Neural cell (in vitro differentiated cells): ENCODE data around the gene CELF4. TPM values are rescaled to one million over a fixed set of nuclear protein-coding genes. Genes with fewer than 3 reads are reported as not detected.

Source experiments
- H2AFZ ChIP-seq: fragments of 200-600, 300-800 bp; sonication (generic), shearing (Covaris generic); 2 replicates; pipeline ENCODE4 v1.6.0; 2014; ENCODE audit warnings: low read depth, mild to moderate bottlenecking, antibody characterized with exemption, low read length, moderate library complexity
- H3F3A ChIP-seq: fragments of 200-600 bp; shearing (Covaris generic); 2 replicates; pipeline ENCODE4 v1.6.1; 2016; ENCODE audit warnings: mild to moderate bottlenecking, moderate library complexity, mixed read lengths, antibody characterized with exemption, low read length; ENCODE audit not compliant: insufficient read depth, poor library complexity, severe bottlenecking
- H3K27ac ChIP-seq: fragments of 200-600, 300-800 bp; sonication (generic), shearing (Covaris generic); 2 replicates; pipeline ENCODE4 v1.5.1; 2014; ENCODE audit warnings: mild to moderate bottlenecking, low read length, moderate library complexity
- H3K27me3 ChIP-seq: fragments of 300-800, 200-600 bp; sonication (generic), shearing (Covaris generic); 2 replicates; pipeline ENCODE4 v1.6.0; 2014; ENCODE audit warnings: mild to moderate bottlenecking, low read depth, low read length, moderate library complexity; ENCODE audit not compliant: insufficient read depth
- H3K36me3 ChIP-seq: fragments of 300-800, 200-600 bp; sonication (generic), shearing (Covaris generic); 2 replicates; pipeline ENCODE4 v1.5.1; 2014; ENCODE audit warnings: mild to moderate bottlenecking, antibody characterized with exemption, low read length, moderate library complexity; ENCODE audit not compliant: insufficient read depth
- H3K4me2 ChIP-seq: fragments of 300-800, 200-600 bp; sonication (generic), shearing (Covaris generic); 2 replicates; pipeline ENCODE4 v1.6.0; 2014; ENCODE audit warnings: mild to moderate bottlenecking, low read length
- H3K4me3 ChIP-seq: fragments of 300-800, 200-600 bp; sonication (generic), shearing (Covaris generic); 2 replicates; pipeline ENCODE4 v1.5.1; 2014; ENCODE audit warnings: mild to moderate bottlenecking, low read length, moderate library complexity
- H3K79me2 ChIP-seq: fragments of 200-600 bp; shearing (Covaris generic); replicated peaks from 2 replicates; pipeline ENCODE4 v1.6.0; 2014; ENCODE audit warnings: mild to moderate bottlenecking, low read length, moderate library complexity; ENCODE audit not compliant: insufficient read depth
- H3K9ac ChIP-seq: fragments of 300-800, 200-600 bp; sonication (generic), shearing (Covaris generic); 2 replicates; pipeline ENCODE4 v1.6.1; 2016; ENCODE audit warnings: mild to moderate bottlenecking, low read length, mixed read lengths
- H3K9me2 ChIP-seq: fragments of 200-600 bp; shearing (Covaris generic); 2 replicates; pipeline ENCODE4 v1.6.1; 2016; ENCODE audit warnings: mild to moderate bottlenecking, low read length, mixed read lengths; ENCODE audit not compliant: insufficient read depth
- H3K9me3 ChIP-seq: fragments of 200-600, 300-800 bp; sonication (generic), shearing (Covaris generic); 2 replicates; pipeline ENCODE4 v1.6.1; 2016; ENCODE audit warnings: mild to moderate bottlenecking, mixed run types, low read length, moderate library complexity, mixed read lengths
- H4K20me1 ChIP-seq: fragments of 200-600 bp; shearing (Covaris generic); 2 replicates; pipeline ENCODE4 v1.6.1; 2016; ENCODE audit warnings: mild to moderate bottlenecking, mixed run types; ENCODE audit not compliant: insufficient read depth
- CTCF ChIP-seq: fragments of 450-650 bp; IDR thresholded peaks from 2 replicates; pipeline ENCODE4 v1.5.1; 2014; ENCODE audit warnings: antibody characterized with exemption, mild to moderate bottlenecking, moderate library complexity; ENCODE audit not compliant: poor library complexity, severe bottlenecking
- EP300 ChIP-seq: fragments of 450-650 bp; conservative IDR thresholded peaks from 2 replicates; pipeline ENCODE4 v1.6.1; 2014; ENCODE audit warnings: antibody characterized with exemption, mild to moderate bottlenecking, moderate library complexity; ENCODE audit not compliant: poor library complexity, severe bottlenecking
- EZH2 ChIP-seq: fragments of 200-600, 300-800 bp; shearing (Covaris generic), sonication (generic); IDR thresholded peaks from 2 replicates; pipeline ENCODE4 v1.6.1; 2014; ENCODE audit warnings: antibody characterized with exemption, low read length, borderline replicate concordance, mild to moderate bottlenecking; ENCODE audit not compliant: insufficient read depth, poor library complexity, severe bottlenecking
- MXI1 ChIP-seq: fragments of 450-650 bp; conservative IDR thresholded peaks from 2 replicates; pipeline ENCODE4 v1.6.1; 2014; ENCODE audit warnings: antibody characterized with exemption, mild to moderate bottlenecking; ENCODE audit not compliant: poor library complexity, severe bottlenecking
- POLR2AphosphoS5 ChIP-seq: IDR thresholded peaks from 2 replicates; pipeline ENCODE4 v1.6.1; 2012
- RAD21 ChIP-seq: fragments of 450-650 bp; conservative IDR thresholded peaks from 2 replicates; pipeline ENCODE4 v1.6.1; 2014; ENCODE audit warnings: antibody characterized with exemption, mild to moderate bottlenecking, moderate library complexity
- REST ChIP-seq: IDR thresholded peaks from 2 replicates; pipeline ENCODE4 v1.6.1; 2012; ENCODE audit warnings: borderline replicate concordance
- SMC3 ChIP-seq: fragments of 450-650 bp; conservative IDR thresholded peaks from 2 replicates; pipeline ENCODE4 v1.6.1; 2014; ENCODE audit warnings: antibody characterized with exemption, mild to moderate bottlenecking, moderate library complexity; ENCODE audit not compliant: poor library complexity
- TAF1 ChIP-seq: IDR thresholded peaks from 2 replicates; pipeline ENCODE4 v1.6.1; 2012; ENCODE audit warnings: low read depth
- polyA plus RNA-seq: library from polyadenylated mRNA; depleted of rRNA; stranded (reverse); fragments of >200 nt; gene quantifications from 2 replicates; pipeline ENCODE4 v1.2.3, GENCODE V29; 2014

CELF4 gene
- polyA plus RNA-seq, 1 donor from 2014 or later = 191 TPM

- Histone ChIP-seq H2AFZ (no peak overlapping the region), H3K27ac (no peak overlapping the region), H3K4me2 (no peak overlapping the region), H3K9me3 (no peaks in the 10 kb centered on the region), H3F3A (no peaks in the 10 kb centered on the region), H3K9me2 (no peaks in the 10 kb centered on the region), H3K79me2 (no peaks in the 10 kb centered on the region), H4K20me1 (no peaks in the 10 kb centered on the region), H3K4me3 (no peak overlapping the region), H3K36me3 (no peaks in the 10 kb centered on the region), H3K27me3 (no peaks in the 10 kb centered on the region), H3K9ac (no peak overlapping the region)
- TF ChIP-seq REST = no peak
- no peak for TF ChIP-seq EZH2
- TF ChIP-seq RAD21 = no peak
- no peak for TF ChIP-seq TAF1
These were observed 216.9 kb downstream of the CELF4 start for GRCh38 chr18:37348729-37349128.

GRCh38 chr18:37346048-37346447 lies 219.6 kb downstream of the CELF4 start:
- H3K4me3 ChIP-seq = no peak overlapping the region
- no peaks in the 10 kb centered on the region for H3F3A ChIP-seq
- H3K36me3 ChIP-seq = no peaks in the 10 kb centered on the region
- H2AFZ ChIP-seq = no peak overlapping the region
- TF ChIP-seq TAF1 = no peak
- no peak for TF ChIP-seq CTCF
- no peak for TF ChIP-seq REST
- no peak for TF ChIP-seq POLR2AphosphoS5
- no peak for TF ChIP-seq MXI1
- no peak for TF ChIP-seq EZH2
- no peak for TF ChIP-seq EP300
- TF ChIP-seq RAD21 = no peak
- no peak for TF ChIP-seq SMC3
- H3K9me3 ChIP-seq = no peaks in the 10 kb centered on the region
- H3K27ac ChIP-seq = no peak overlapping the region
- H3K9ac ChIP-seq = no peak overlapping the region
- no peaks in the 10 kb centered on the region for H3K79me2 ChIP-seq
- no peaks in the 10 kb centered on the region for H3K27me3 ChIP-seq
- no peak overlapping the region for H3K4me2 ChIP-seq
- no peaks in the 10 kb centered on the region for H3K9me2 ChIP-seq
- no peaks in the 10 kb centered on the region for H4K20me1 ChIP-seq
